HepG2 (cell line): ENCODE measurements around the gene GDNF. TPM values are rescaled to one million over a fixed set of nuclear protein-coding genes. Genes with fewer than 3 reads are reported as not detected.

ENCODE experiments used
- ATAC-seq: fragments of 200-7000 bp; cut with Tn5 transposase; 3 replicates; pipeline ENCODE4 v1.9.1; 2020; ENCODE audit warnings: mild to moderate bottlenecking, moderate library complexity
- BruUV-seq: library from RNA; stranded (reverse); fragments of 400-500 nt; replicated peaks from 2 replicates; lab custom pipeline; 2021; lab: Mats Ljungman, UMichigan
- CTCF ChIA-PET: fragments of 300-600 bp; formaldehyde crosslinking; extraction: SDS; loops from one replicate; lab custom pipeline; 2021; ENCODE audit warnings: low total read pairs, inconsistent platforms, low intra/inter-chr PET ratio; lab: Yijun Ruan, JAX
- POLR2A ChIA-PET: fragments of 350-600 bp; sonication (Branson Sonifier 250); formaldehyde crosslinking; loops from one replicate; lab custom pipeline; 2020; ENCODE audit warnings: antibody characterized with exemption, inconsistent platforms; lab: Yijun Ruan, JAX
- DNase-seq: peaks from one replicate; pipeline ENCODE4 v3.0.0-alpha.2; 2015; ENCODE audit warnings: low spot score
- FAIRE-seq: peaks from 3 replicates; lab custom pipeline; 2011; peaks lifted over from hg19 to GRCh38; lab: Jason Lieb, UNC
- H2AFZ ChIP-seq: one replicate; pipeline ENCODE4 v1.6.1; 2011; ENCODE audit warnings: low read length, inconsistent platforms
- H3K27ac ChIP-seq: fragments of 300-600 bp; 3 replicates; pipeline ENCODE4 v1.8.0; 2011; ENCODE audit warnings: mixed run types, mild to moderate bottlenecking, mixed read lengths, low read length, inconsistent platforms; ENCODE audit not compliant: insufficient read depth; ENCODE audit errors: extremely low read length
- H3K27me3 ChIP-seq, 2 experiments: fragments of 200-600 bp in 1 of 2; 2 replicates in 1 of 2; 3 replicates in 1 of 2; pipeline versions ENCODE4 v1.6.0 to v1.8.0; 2011; ENCODE audit warnings: low read length in 2 of 2, mild to moderate bottlenecking in 2 of 2, moderate library complexity in 2 of 2, inconsistent platforms in 1 of 2; ENCODE audit not compliant: insufficient read depth in 2 of 2, control insufficient read depth in 1 of 2
- H3K36me3 ChIP-seq, 2 experiments: fragments of 200-600 bp in 1 of 2; replicated peaks in 1 of 2; 2 replicates in 1 of 2; 3 replicates in 1 of 2; pipeline versions ENCODE4 v1.5.1 to v1.8.0; 2011; ENCODE audit warnings: low read length in 2 of 2, inconsistent platforms in 1 of 2; ENCODE audit not compliant: insufficient read depth in 2 of 2, control insufficient read depth in 1 of 2
- H3K4me1 ChIP-seq: 2 replicates; pipeline ENCODE4 v1.5.1; 2012; ENCODE audit warnings: low read length, inconsistent platforms; ENCODE audit not compliant: insufficient read depth
- H3K4me2 ChIP-seq: 2 replicates; pipeline ENCODE4 v1.6.0; 2011; ENCODE audit warnings: low read depth, low read length, inconsistent platforms
- H3K4me3 ChIP-seq, 3 experiments: fragments of 200-600 bp in 1 of 3; sonication (generic), shearing (Covaris generic) in 1 of 3; replicated peaks in 1 of 3; 2 replicates each; pipeline ENCODE4 v1.5.1; 2011 to 2016; ENCODE audit warnings: low read length in 3 of 3, inconsistent platforms in 2 of 3, low read depth in 2 of 3, mild to moderate bottlenecking in 2 of 3, control low read depth in 1 of 3, mixed read lengths in 1 of 3; ENCODE audit not compliant: insufficient read depth in 1 of 3
- H3K79me2 ChIP-seq: one replicate; pipeline ENCODE4 v1.6.1; 2011; ENCODE audit warnings: low read length, inconsistent platforms; ENCODE audit not compliant: insufficient read depth
- H3K9ac ChIP-seq: 2 replicates; pipeline ENCODE4 v1.6.0; 2011; ENCODE audit warnings: mild to moderate bottlenecking, low read depth, low read length, inconsistent platforms; ENCODE audit not compliant: insufficient read depth
- H3K9me3 ChIP-seq: 2 replicates; pipeline ENCODE4 v1.5.1; 2012; ENCODE audit warnings: mild to moderate bottlenecking, low read length
- H4K20me1 ChIP-seq: 2 replicates; pipeline ENCODE4 v1.6.0; 2011; ENCODE audit warnings: inconsistent platforms, mild to moderate bottlenecking, low read length, moderate library complexity; ENCODE audit not compliant: insufficient read depth
- ARHGAP35 ChIP-seq: sonication (generic); formaldehyde crosslinking; IDR thresholded peaks from 2 replicates; pipeline ENCODE4 v1.9.0; 2022; ENCODE audit warnings: mild to moderate bottlenecking, inconsistent platforms, moderate library complexity, missing genetic modification reagents, borderline replicate concordance
- BORCS8-MEF2B ChIP-seq: sonication (generic); formaldehyde crosslinking; IDR thresholded peaks from 2 replicates; pipeline ENCODE4 v1.8.0; 2022; ENCODE audit warnings: mild to moderate bottlenecking, missing genetic modification reagents
- CTCF ChIP-seq: sonication (generic); formaldehyde crosslinking; IDR thresholded peaks from 2 replicates; pipeline ENCODE4 v1.5.0; 2020; ENCODE audit warnings: mild to moderate bottlenecking, missing genetic modification reagents, moderate library complexity
- FOXP1 ChIP-seq, 2 experiments: fragments of 450-650 bp in 1 of 2; IDR thresholded peaks; 2 replicates each; pipeline ENCODE4 v1.6.1; 2017 to 2018; ENCODE audit warnings: antibody characterized with exemption in 1 of 2
- HHEX ChIP-seq: IDR thresholded peaks from 2 replicates; pipeline ENCODE4 v1.6.1; 2016; ENCODE audit warnings: control low read depth
- HMG20A ChIP-seq: IDR thresholded peaks from 2 replicates; pipeline ENCODE4 v1.6.1; 2016; ENCODE audit warnings: borderline replicate concordance
- HOXD1 ChIP-seq: sonication (generic); formaldehyde crosslinking; IDR thresholded peaks from 2 replicates; pipeline ENCODE4 v1.5.0; 2020; ENCODE audit warnings: missing genetic modification reagents
- SCMH1 ChIP-seq: sonication (generic); formaldehyde crosslinking; IDR thresholded peaks from 2 replicates; pipeline ENCODE4 v1.9.0; 2021; ENCODE audit warnings: missing genetic modification reagents, mild to moderate bottlenecking, borderline replicate concordance
- SP2 ChIP-seq: sonication (generic); formaldehyde crosslinking; IDR thresholded peaks from 2 replicates; pipeline ENCODE4 v1.5.1; 2020; ENCODE audit warnings: mild to moderate bottlenecking, missing genetic modification reagents
- TFDP2 ChIP-seq: sonication (generic); formaldehyde crosslinking; IDR thresholded peaks from 2 replicates; pipeline ENCODE4 v1.4.0; 2020; ENCODE audit warnings: missing genetic modification reagents
- TGIF2 ChIP-seq: IDR thresholded peaks from 2 replicates; pipeline ENCODE4 v1.6.1; 2016; ENCODE audit warnings: control low read depth, missing compliant biosample characterization
- ZFP41 ChIP-seq: sonication (generic); formaldehyde crosslinking; IDR thresholded peaks from 2 replicates; pipeline ENCODE4 v1.4.0; 2020; ENCODE audit warnings: mild to moderate bottlenecking, missing genetic modification reagents, borderline replicate concordance
- ZNF350 ChIP-seq: sonication (generic); formaldehyde crosslinking; IDR thresholded peaks from 2 replicates; pipeline ENCODE4 v1.4.0; 2020; ENCODE audit warnings: mild to moderate bottlenecking, low read depth, missing genetic modification reagents, borderline replicate concordance
- ZNF441 ChIP-seq: sonication (generic); formaldehyde crosslinking; IDR thresholded peaks from 2 replicates; pipeline ENCODE4 v1.7.0; 2021; ENCODE audit warnings: missing genetic modification reagents, borderline replicate concordance
- ZNF549 ChIP-seq: sonication (generic); formaldehyde crosslinking; IDR thresholded peaks from 2 replicates; pipeline ENCODE4 v1.5.0; 2020; ENCODE audit warnings: missing genetic modification reagents
- ZNF713 ChIP-seq: sonication (generic); formaldehyde crosslinking; IDR thresholded peaks from 2 replicates; pipeline ENCODE4 v1.4.0; 2020; ENCODE audit warnings: mild to moderate bottlenecking, missing genetic modification reagents
- WGBS: methylation state at CpG from one replicate; pipeline ENCODE4 v1.1.6; 2017; ENCODE audit warnings: low lambda C conversion rate; 5-methylcytosine and 5-hydroxymethylcytosine counted together
- in situ Hi-C: cut with HindIII; loops from 2 replicates; pipeline ENCODE4 v1.10.0; 2017; ENCODE audit warnings: low pct_unique_long_range_greater_than_20kb; ENCODE audit not compliant: extremely low pct_ligation_motif_present
- intact Hi-C: fragments of 100-400 bp; cut with micrococcal nuclease; formaldehyde crosslinking; loops from one replicate; pipeline ENCODE4 v1.10.0; 2022; ENCODE audit not compliant: unreplicated experiment
- polyA plus RNA-seq, 8 experiments: library from polyadenylated mRNA; depleted of rRNA in 3 of 8; stranded (reverse) in 7 of 8; unstranded in 1 of 8; fragments of >200 nt; fragmentation: Illumina TruSeq in 4 of 8; extraction: Trizol in 4 of 8; gene quantifications; 2 replicates each; pipeline versions ENCODE4 v1.2.1 to v1.2.3, GENCODE V29; 2011 to 2016; ENCODE audit warnings: low read depth in 4 of 8, missing spikeins in 1 of 8, mixed read lengths in 1 of 8; ENCODE audit not compliant: insufficient read depth in 1 of 8
- total RNA-seq, 5 experiments: library from RNA; depleted of rRNA; stranded (reverse); fragments of >200 nt; fragmentation: Illumina TruSeq; extraction: Trizol; gene quantifications; 2 replicates each; pipeline ENCODE4 v1.2.3, GENCODE V29; 2016; ENCODE audit warnings: low read depth in 1 of 5
- TF ChIP-seq, protein P1 (sequence below): sonication (generic); formaldehyde crosslinking; IDR thresholded peaks from 2 replicates; pipeline ENCODE4 v1.8.0; 2022; ENCODE audit warnings: missing genetic modification reagents, mild to moderate bottlenecking, inconsistent platforms, borderline replicate concordance
- TF ChIP-seq, protein P2 (sequence below): sonication (generic); formaldehyde crosslinking; IDR thresholded peaks from 2 replicates; pipeline ENCODE4 v1.5.0; 2020; ENCODE audit warnings: mild to moderate bottlenecking, missing genetic modification reagents

The GDNF gene
- total and polyA plus RNA-seq, 2 of the 13 experiments (the other 11 are each of a cell fraction or from before 2014, with no cell fraction given) = 0.24 to 0.46 TPM

GRCh38 chr5:37881359-37881758 is 41.5 kb upstream of the GDNF start:
- no TSS peak for BruUV-seq
- H3K36me3 ChIP-seq = no peaks in the 10 kb centered on the region
- 0 out of 2 replicates have a peak, but pooled peaks cover under 1% of the 10 kb centered on the region for H3K9me3 ChIP-seq
- H3K4me1 ChIP-seq = no peaks in the 10 kb centered on the region
- H3K4me3 ChIP-seq = no peak overlapping the region
- H3K27ac ChIP-seq = no peak overlapping the region
- TF ChIP-seq, protein P1, sequence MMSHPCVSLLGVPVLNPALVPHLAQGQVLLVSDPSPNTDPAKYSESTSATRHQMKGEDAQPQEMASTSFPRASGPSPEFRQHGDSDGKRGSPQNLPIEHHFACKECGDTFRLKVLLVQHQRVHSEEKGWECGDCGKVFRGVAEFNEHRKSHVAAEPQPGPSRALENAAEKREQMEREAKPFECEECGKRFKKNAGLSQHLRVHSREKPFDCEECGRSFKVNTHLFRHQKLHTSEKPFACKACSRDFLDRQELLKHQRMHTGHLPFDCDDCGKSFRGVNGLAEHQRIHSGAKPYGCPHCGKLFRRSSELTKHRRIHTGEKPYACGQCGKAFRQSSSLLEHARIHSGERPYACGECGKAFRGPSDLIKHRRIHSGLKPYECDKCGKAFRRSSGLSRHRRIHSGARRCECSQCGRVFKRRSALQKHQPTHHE (CRISPR knock-in tag) = no peak
- TF ChIP-seq ZFP41 (no peak), CTCF (CRISPR knock-in tag) (no peak), ZNF713 (no peak), HHEX (CRISPR knock-in tag) (no peak), SCMH1 (no peak), ZNF350 (no peak), FOXP1 (IDR thresholded peaks at IDR 0.05) (no peak), FOXP1 (CRISPR knock-in tag; IDR thresholded peaks at IDR 0.05) (no peak), ZNF549 (CRISPR knock-in tag) (no peak), ZNF441 (CRISPR knock-in tag) (no peak), ARHGAP35 (no peak), HMG20A (CRISPR knock-in tag) (no peak), HOXD1 (CRISPR knock-in tag) (no peak), TGIF2 (CRISPR knock-in tag) (no peak), BORCS8-MEF2B (CRISPR knock-in tag) (no peak), SP2 (CRISPR knock-in tag) (no peak), TFDP2 (CRISPR knock-in tag) (no peak)
- TF ChIP-seq, protein P2, sequence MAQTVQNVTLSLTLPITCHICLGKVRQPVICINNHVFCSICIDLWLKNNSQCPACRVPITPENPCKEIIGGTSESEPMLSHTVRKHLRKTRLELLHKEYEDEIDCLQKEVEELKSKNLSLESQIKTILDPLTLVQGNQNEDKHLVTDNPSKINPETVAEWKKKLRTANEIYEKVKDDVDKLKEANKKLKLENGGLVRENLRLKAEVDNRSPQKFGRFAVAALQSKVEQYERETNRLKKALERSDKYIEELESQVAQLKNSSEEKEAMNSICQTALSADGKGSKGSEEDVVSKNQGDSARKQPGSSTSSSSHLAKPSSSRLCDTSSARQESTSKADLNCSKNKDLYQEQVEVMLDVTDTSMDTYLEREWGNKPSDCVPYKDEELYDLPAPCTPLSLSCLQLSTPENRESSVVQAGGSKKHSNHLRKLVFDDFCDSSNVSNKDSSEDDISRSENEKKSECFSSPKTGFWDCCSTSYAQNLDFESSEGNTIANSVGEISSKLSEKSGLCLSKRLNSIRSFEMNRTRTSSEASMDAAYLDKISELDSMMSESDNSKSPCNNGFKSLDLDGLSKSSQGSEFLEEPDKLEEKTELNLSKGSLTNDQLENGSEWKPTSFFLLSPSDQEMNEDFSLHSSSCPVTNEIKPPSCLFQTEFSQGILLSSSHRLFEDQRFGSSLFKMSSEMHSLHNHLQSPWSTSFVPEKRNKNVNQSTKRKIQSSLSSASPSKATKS = no peak
- in situ Hi-C loops = no loop called here
- intact Hi-C loops = no loop called here
- no peaks in the 10 kb centered on the region for H3K79me2 ChIP-seq
- POLR2A ChIA-PET = no interaction called here
- no peak overlapping the region for H3K9ac ChIP-seq
- CTCF ChIA-PET = no interaction called here
- ATAC-seq = no peak
- FAIRE-seq = no peak
- no peak overlapping the region for H2AFZ ChIP-seq
- WGBS = 42% methylated on average over 3 of the region's 3 CpGs
- DNase-seq = no peak
- no peak overlapping the region for H3K4me2 ChIP-seq
- peaks cover 0 to 8% of the 10 kb centered on the region in 2 experiments; a peak in 2 of 5 replicates for H3K27me3 ChIP-seq
- no peaks in the 10 kb centered on the region for H4K20me1 ChIP-seq
